ENCODE measurements around the gene FOXI1. TPM values are rescaled to one million over a fixed set of nuclear protein-coding genes. Genes with fewer than 3 reads are reported as not detected.

The FOXI1 gene
- total RNA-seq, 1 experiment from 2014 or later: not detected

DNA sequence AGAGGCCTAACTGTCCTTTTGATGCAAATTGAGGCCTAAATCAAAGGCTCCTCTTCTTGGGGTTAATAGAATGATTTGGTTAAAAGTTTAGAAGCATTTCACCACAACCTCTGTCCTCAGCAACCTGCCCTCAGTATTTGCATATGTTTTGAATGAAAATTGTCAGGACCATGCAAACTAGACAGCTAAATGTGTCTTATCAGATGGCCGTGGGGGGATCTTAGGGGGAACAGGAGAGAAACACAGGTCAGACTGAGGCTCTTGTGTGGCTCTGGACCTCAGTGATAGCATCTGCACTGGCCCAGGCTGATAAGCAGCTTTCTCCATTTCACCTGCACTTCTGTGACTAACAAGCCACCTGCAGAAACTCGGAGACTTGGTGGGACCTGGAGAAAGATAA, 49.0 kb downstream of the FOXI1 start:
- CTCF ChIA-PET: no interaction called here
- peaks cover 17 to 35% of the 10 kb centered on the region in 2 experiments for H3K4me1 ChIP-seq (ENCODE audit: control insufficient read depth in 1 of 2, insufficient read depth in 2 of 2, low read length in 2 of 2)
- BruUV-seq (replicated peaks): no TSS peak

More for the DNA sequence above, 49.0 kb downstream of the FOXI1 start:
- H3K9ac ChIP-seq (ENCODE audit: low read length): no peak overlapping the region
- RAD21 ChIA-PET (ENCODE audit: low non-redundant PET in 1 of 2, low total read pairs in 2 of 2, uncharacterized antibody in 2 of 2, unreplicated experiment in 2 of 2): no interaction called here
- POLR2A ChIA-PET: no interaction called here
- TF ChIP-seq REST (IDR thresholded peaks at IDR 0.05; ENCODE audit: low read depth): no peak
- no peak for TF ChIP-seq MAX (IDR thresholded peaks at IDR 0.05)
- TF ChIP-seq CBX3 (IDR thresholded peaks at IDR 0.05; ENCODE audit: low read depth): no peak
- TF ChIP-seq CEBPB (IDR thresholded peaks at IDR 0.05; ENCODE audit: low read depth): no peak
- TF ChIP-seq FOSL1 (IDR thresholded peaks at IDR 0.05; ENCODE audit: low read depth): no peak
- TF ChIP-seq SIN3A (IDR thresholded peaks at IDR 0.05; ENCODE audit: low read depth): no peak
- no peak for TF ChIP-seq SRF (IDR thresholded peaks at IDR 0.05; ENCODE audit: low read depth)
- no peak for TF ChIP-seq POLR2A (IDR thresholded peaks at IDR 0.05; ENCODE audit: borderline replicate concordance, extremely low read depth, insufficient read depth, insufficient read length)
- no peak for TF ChIP-seq EGR1 (IDR thresholded peaks at IDR 0.05; ENCODE audit: low read depth)
- TF ChIP-seq, protein P1, sequence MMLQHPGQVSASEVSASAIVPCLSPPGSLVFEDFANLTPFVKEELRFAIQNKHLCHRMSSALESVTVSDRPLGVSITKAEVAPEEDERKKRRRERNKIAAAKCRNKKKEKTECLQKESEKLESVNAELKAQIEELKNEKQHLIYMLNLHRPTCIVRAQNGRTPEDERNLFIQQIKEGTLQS (IDR thresholded peaks at IDR 0.05): no peak
- ATAC-seq (no peak), DNase-seq (ENCODE audit: low read depth, low spot score) (no peak)
- H3K36me3 ChIP-seq (ENCODE audit: control insufficient read depth in 1 of 2, insufficient read depth in 2 of 2, low read length in 2 of 2): no peaks in the 10 kb centered on the region
- no peak overlapping the region for H3K27ac ChIP-seq (ENCODE audit: low read depth, low read length)
- no peak overlapping the region for H3K4me2 ChIP-seq (ENCODE audit: low read length)
- no peaks in the 10 kb centered on the region for H3K9me3 ChIP-seq (ENCODE audit: control insufficient read depth in 1 of 2, insufficient read depth in 1 of 2, low read depth in 1 of 2, low read length in 2 of 2)
- no peak overlapping the region for H2AFZ ChIP-seq (ENCODE audit: low read depth, low read length, poor library complexity, severe bottlenecking)
- H4K20me1 ChIP-seq (ENCODE audit: insufficient read depth): no peaks in the 10 kb centered on the region
- no peak overlapping the region for H3K4me3 ChIP-seq (replicated peaks in 1 of 2; ENCODE audit: low read depth in 1 of 2, low read length in 2 of 2)
- H3K27me3 ChIP-seq (ENCODE audit: insufficient read depth, low read length): no peaks in the 10 kb centered on the region
- intact Hi-C loops (cut with micrococcal nuclease): no loop called here
- no peaks in the 10 kb centered on the region for H3K9me2 ChIP-seq (ENCODE audit: insufficient read depth)
- no peaks in the 10 kb centered on the region for H3K79me2 ChIP-seq (ENCODE audit: insufficient read depth, low read length)

Data from HCT116 (cell line).